ENCODE data around the gene C10orf62.

Gene C10orf62

GRCh38 chr10:97593421-97593820 is 3.9 kb downstream of the C10orf62 start:
- Histone ChIP-seq H3K27ac (replicated peaks) (no peak overlapping the region), H3K4me3 (replicated peaks; ENCODE audit: insufficient read depth, low read length) (no peak overlapping the region), H3K27me3 (ENCODE audit: insufficient read depth, poor library complexity, severe bottlenecking) (no peaks in the 10 kb centered on the region)
- TF ChIP-seq REST (IDR thresholded peaks at IDR 0.05; ENCODE audit: insufficient replicate concordance, low read depth): no peak
- no peak for TF ChIP-seq POLR2AphosphoS5 (IDR thresholded peaks at IDR 0.05; ENCODE audit: low read depth)
- no peak for TF ChIP-seq SPI1 (IDR thresholded peaks at IDR 0.05; ENCODE audit: borderline replicate concordance, low read depth)
- TF ChIP-seq GABPA (IDR thresholded peaks at IDR 0.05; ENCODE audit: low read depth): no peak
- TF ChIP-seq, protein P1, sequence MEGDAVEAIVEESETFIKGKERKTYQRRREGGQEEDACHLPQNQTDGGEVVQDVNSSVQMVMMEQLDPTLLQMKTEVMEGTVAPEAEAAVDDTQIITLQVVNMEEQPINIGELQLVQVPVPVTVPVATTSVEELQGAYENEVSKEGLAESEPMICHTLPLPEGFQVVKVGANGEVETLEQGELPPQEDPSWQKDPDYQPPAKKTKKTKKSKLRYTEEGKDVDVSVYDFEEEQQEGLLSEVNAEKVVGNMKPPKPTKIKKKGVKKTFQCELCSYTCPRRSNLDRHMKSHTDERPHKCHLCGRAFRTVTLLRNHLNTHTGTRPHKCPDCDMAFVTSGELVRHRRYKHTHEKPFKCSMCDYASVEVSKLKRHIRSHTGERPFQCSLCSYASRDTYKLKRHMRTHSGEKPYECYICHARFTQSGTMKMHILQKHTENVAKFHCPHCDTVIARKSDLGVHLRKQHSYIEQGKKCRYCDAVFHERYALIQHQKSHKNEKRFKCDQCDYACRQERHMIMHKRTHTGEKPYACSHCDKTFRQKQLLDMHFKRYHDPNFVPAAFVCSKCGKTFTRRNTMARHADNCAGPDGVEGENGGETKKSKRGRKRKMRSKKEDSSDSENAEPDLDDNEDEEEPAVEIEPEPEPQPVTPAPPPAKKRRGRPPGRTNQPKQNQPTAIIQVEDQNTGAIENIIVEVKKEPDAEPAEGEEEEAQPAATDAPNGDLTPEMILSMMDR (IDR thresholded peaks at IDR 0.05; ENCODE audit: insufficient read depth, low read length): no peak
- no peak for DNase-seq (ENCODE audit: low read depth in 1 of 2, low spot score in 1 of 2)

GRCh38 chr10:97596101-97597082 is 6.9 kb downstream of the C10orf62 start:
- no peak for DNase-seq (ENCODE audit: low read depth in 1 of 2, low spot score in 1 of 2)
- H3K27me3 ChIP-seq (ENCODE audit: insufficient read depth, poor library complexity, severe bottlenecking): no peaks in the 10 kb centered on the region
- TF ChIP-seq GABPA (IDR thresholded peaks at IDR 0.05; ENCODE audit: low read depth) (no peak), SPI1 (IDR thresholded peaks at IDR 0.05; ENCODE audit: borderline replicate concordance, low read depth) (no peak), REST (IDR thresholded peaks at IDR 0.05; ENCODE audit: insufficient replicate concordance, low read depth) (no peak), POLR2AphosphoS5 (IDR thresholded peaks at IDR 0.05; ENCODE audit: low read depth) (no peak)
- TF ChIP-seq, protein P1 (IDR thresholded peaks at IDR 0.05; ENCODE audit: insufficient read depth, low read length): no peak
- H3K4me3 ChIP-seq (replicated peaks; ENCODE audit: insufficient read depth, low read length): no peak overlapping the region
- no peak overlapping the region for H3K27ac ChIP-seq (replicated peaks)

- TF ChIP-seq SPI1 (IDR thresholded peaks at IDR 0.05; ENCODE audit: borderline replicate concordance, low read depth) (no peak), GABPA (IDR thresholded peaks at IDR 0.05; ENCODE audit: low read depth) (no peak), POLR2AphosphoS5 (IDR thresholded peaks at IDR 0.05; ENCODE audit: low read depth) (no peak), REST (IDR thresholded peaks at IDR 0.05; ENCODE audit: insufficient replicate concordance, low read depth) (no peak)
- TF ChIP-seq, protein P1 (IDR thresholded peaks at IDR 0.05; ENCODE audit: insufficient read depth, low read length): no peak
Observed at GRCh38 chr10:97597778-97598177, 8.3 kb downstream of the C10orf62 start.

More at GRCh38 chr10:97597778-97598177, 8.3 kb downstream of the C10orf62 start:
- Histone ChIP-seq H3K27ac (replicated peaks) (no peak overlapping the region), H3K27me3 (ENCODE audit: insufficient read depth, poor library complexity, severe bottlenecking) (no peaks in the 10 kb centered on the region), H3K4me3 (replicated peaks; ENCODE audit: insufficient read depth, low read length) (no peak overlapping the region)
- DNase-seq (ENCODE audit: low read depth in 1 of 2, low spot score in 1 of 2): no peak
